Transverse colon (tissue), 4 donors: ENCODE results near the gene PKP4.

ENCODE experiments used
- CTCF ChIP-seq, 5 experiments: fragments of 200-600 bp in 3 of 5; fragments of 450-650 bp in 2 of 5; sonication (generic) in 3 of 5; IDR thresholded peaks; 1 replicate in 2 of 5; 2 replicates in 3 of 5; pipeline ENCODE4 v1.5.1; 2016 to 2017; ENCODE audit warnings: antibody characterized with exemption in 5 of 5, inconsistent platforms in 3 of 5, mild to moderate bottlenecking in 2 of 5, moderate library complexity in 1 of 5
- EP300 ChIP-seq: sonication (generic); formaldehyde crosslinking; IDR thresholded peaks from one replicate; pipeline ENCODE4 v1.6.1; 2017; ENCODE audit warnings: antibody characterized with exemption, low read depth
- POLR2A ChIP-seq: fragments of 450-650 bp; IDR thresholded peaks from one replicate; pipeline ENCODE4 v1.6.1; 2016; ENCODE audit warnings: antibody characterized with exemption, mild to moderate bottlenecking, moderate library complexity
- POLR2AphosphoS5 ChIP-seq, 3 donors: sonication (generic); formaldehyde crosslinking; IDR thresholded peaks; one replicate each; pipeline ENCODE4 v1.6.1; 2016; ENCODE audit warnings: antibody characterized with exemption in 3 of 3

DNA sequence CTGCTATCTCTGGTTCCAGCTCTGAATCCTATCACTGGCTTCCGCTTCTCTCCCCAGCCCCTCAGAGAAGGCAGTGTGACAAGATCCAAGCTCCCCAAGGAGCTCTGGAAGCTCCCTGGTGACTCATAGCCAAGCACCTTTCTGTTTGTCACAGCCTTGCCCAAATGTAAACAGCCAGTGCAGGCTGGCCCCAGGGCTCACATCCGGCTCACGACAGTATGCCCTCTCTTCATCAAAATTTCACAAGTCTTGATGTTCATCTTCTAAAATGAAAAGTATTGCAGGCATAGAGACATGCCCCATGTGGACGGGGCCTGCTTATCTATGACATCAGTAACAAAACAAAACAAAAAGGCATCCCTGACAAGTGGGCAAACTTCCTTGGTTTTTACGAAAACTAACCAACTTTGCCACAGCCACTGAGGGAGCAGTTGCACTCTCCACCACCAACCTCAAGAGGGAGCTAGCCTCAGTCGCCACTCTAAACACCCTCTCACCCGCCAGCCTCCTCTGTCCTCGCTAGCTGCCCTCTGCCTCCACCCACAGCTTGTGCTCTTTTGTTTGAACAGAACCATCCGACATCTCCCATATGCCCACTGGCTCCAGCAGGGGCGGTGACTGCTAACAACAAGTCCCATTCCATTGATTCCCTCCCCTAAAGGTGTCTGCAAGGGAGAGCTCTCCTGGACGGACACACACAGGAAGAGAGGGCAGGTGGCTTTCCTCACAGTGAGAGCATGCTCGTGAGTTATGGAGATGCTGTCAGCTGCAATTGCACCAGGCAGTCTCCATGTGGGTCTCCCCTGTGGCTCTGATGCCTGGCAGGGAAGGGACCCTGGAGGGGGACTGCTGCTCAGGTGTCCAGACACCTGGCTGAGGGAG is 267.4 kb downstream of the PKP4 start:
- TF ChIP-seq CTCF (IDR thresholded peaks at IDR 0.05) (no peak), POLR2AphosphoS5 (IDR thresholded peaks at IDR 0.05) (no peak), POLR2A (no peak), EP300 (no peak)
